ENCODE data around the gene TRIM22. TPM values are rescaled to one million over a fixed set of nuclear protein-coding genes. Genes with fewer than 3 reads are reported as not detected.

TRIM22 gene
- polyA plus RNA-seq, 3 donors = 122 to 277 (median 132) TPM

- peaks cover 67 to 68% of the 10 kb centered on the region in 2 donors for H3K36me3 ChIP-seq (replicated peaks in 1 of 2; ENCODE audit: control insufficient read depth in 1 of 2, insufficient read depth in 2 of 2, low read length in 2 of 2)
- WGBS (ENCODE audit: insufficient coverage) = no CpG with 5 or more reads among the region's 3 CpGs
- peak overlapping the region; percentile 60 for H3K9ac ChIP-seq (ENCODE audit: insufficient read depth, low read length, poor library complexity, severe bottlenecking)
- DNase-seq = peak in 1 of 3 donors; percentile 51
- no peak overlapping the region for H2AFZ ChIP-seq (ENCODE audit: insufficient read depth, low read depth, low read length, poor library complexity, severe bottlenecking)
- H3K27me3 Mint-ChIP-seq (ENCODE audit: low read depth in 3 of 3) = peaks cover 0 to 2% (median 0%) of the 10 kb centered on the region in 3 donors
- H3K27me3 ChIP-seq (ENCODE audit: control insufficient read depth in 2 of 2, insufficient read depth in 2 of 2, low read length in 2 of 2) = no peaks in the 10 kb centered on the region
- peaks cover 24% of the 10 kb centered on the region for H3K4me1 Mint-ChIP-seq
- H3K4me2 ChIP-seq (replicated peaks; ENCODE audit: extremely low read depth, low read length, poor library complexity, severe bottlenecking) = peak overlapping the region; percentile 57
- peaks cover 72 to 76% of the 10 kb centered on the region in 2 donors for H3K36me3 Mint-ChIP-seq
- H4K20me1 ChIP-seq (ENCODE audit: insufficient read depth, low read length) = peaks cover 60% of the 10 kb centered on the region
- peaks cover 8 to 22% of the 10 kb centered on the region in 2 donors for H3K4me1 ChIP-seq (ENCODE audit: control insufficient read depth in 1 of 2, insufficient read depth in 2 of 2, low read length in 2 of 2)
- intact Hi-C loops (cut with micrococcal nuclease) = no loop called here
- H3K27ac Mint-ChIP-seq = peak overlapping the region; percentile 95 to 99 (median 98)
- H3K4me3 Mint-ChIP-seq = peak overlapping the region; percentile 81 to 91
- H3K9me3 ChIP-seq (replicated peaks in 1 of 2; ENCODE audit: control insufficient read depth in 1 of 2, insufficient read depth in 1 of 2, low read length in 2 of 2) = no peaks in the 10 kb centered on the region
- no peaks in the 10 kb centered on the region for H3K9me3 Mint-ChIP-seq
- H3K4me3 ChIP-seq (replicated peaks in 1 of 3; ENCODE audit: low read depth in 2 of 3, low read length in 3 of 3) = peak overlapping the region in 1 of 3 experiments; percentile 65
- peak overlapping the region in 1 of 2 donors; percentile 91 for H3K27ac ChIP-seq (ENCODE audit: low read depth in 1 of 2, low read length in 2 of 2)
- TF ChIP-seq CTCF (IDR thresholded peaks at IDR 0.05) = no peak
- peaks cover 66% of the 10 kb centered on the region for H3K79me2 ChIP-seq (ENCODE audit: insufficient read depth, low read length)
These were observed 11.5 kb downstream of the TRIM22 start for GRCh38 chr11:5701055-5701577.

- no peaks in the 10 kb centered on the region for H3K27me3 ChIP-seq (ENCODE audit: control insufficient read depth in 2 of 2, insufficient read depth in 2 of 2, low read length in 2 of 2)
- H3K27ac Mint-ChIP-seq = peak overlapping the region in 4 of 7 donors; percentile 30 to 65 (median 44)
- intact Hi-C loops (cut with micrococcal nuclease) = no loop called here
These were observed 14.3 kb downstream of the TRIM22 start for GRCh38 chr11:5703741-5704536.

More at GRCh38 chr11:5703741-5704536, 14.3 kb downstream of the TRIM22 start:
- Histone ChIP-seq H2AFZ (ENCODE audit: insufficient read depth, low read depth, low read length, poor library complexity, severe bottlenecking) (no peak overlapping the region), H3K9me3 (replicated peaks in 1 of 2; ENCODE audit: control insufficient read depth in 1 of 2, insufficient read depth in 1 of 2, low read length in 2 of 2) (no peaks in the 10 kb centered on the region), H3K4me1 (ENCODE audit: control insufficient read depth in 1 of 2, insufficient read depth in 2 of 2, low read length in 2 of 2) (peaks cover 8 to 22% of the 10 kb centered on the region in 2 donors), H3K4me3 (replicated peaks in 1 of 3; ENCODE audit: low read depth in 2 of 3, low read length in 3 of 3) (no peak overlapping the region), H4K20me1 (ENCODE audit: insufficient read depth, low read length) (peaks cover 49% of the 10 kb centered on the region), H3K9ac (ENCODE audit: insufficient read depth, low read length, poor library complexity, severe bottlenecking) (no peak overlapping the region), H3K27ac (ENCODE audit: low read depth in 1 of 2, low read length in 2 of 2) (peak overlapping the region in 1 of 2 donors; percentile 3), H3K79me2 (ENCODE audit: insufficient read depth, low read length) (peaks cover 39% of the 10 kb centered on the region), H3K4me2 (replicated peaks; ENCODE audit: extremely low read depth, low read length, poor library complexity, severe bottlenecking) (no peak overlapping the region), H3K36me3 (replicated peaks in 1 of 2; ENCODE audit: control insufficient read depth in 1 of 2, insufficient read depth in 2 of 2, low read length in 2 of 2) (peaks cover 67 to 68% of the 10 kb centered on the region in 2 donors)
- H3K4me1 Mint-ChIP-seq = peaks cover 24% of the 10 kb centered on the region
- H3K27me3 Mint-ChIP-seq (ENCODE audit: low read depth in 3 of 3) = peaks cover 0 to 2% (median 0%) of the 10 kb centered on the region in 3 donors
- H3K9me3 Mint-ChIP-seq = no peaks in the 10 kb centered on the region
- no peak overlapping the region for H3K4me3 Mint-ChIP-seq
- no peak for TF ChIP-seq CTCF (IDR thresholded peaks at IDR 0.05)
- WGBS (ENCODE audit: insufficient coverage) = no CpG with 5 or more reads among the region's 2 CpGs
- no peak for DNase-seq
- peaks cover 68 to 75% of the 10 kb centered on the region in 2 donors for H3K36me3 Mint-ChIP-seq
